ENCODE data around the gene RNF13. TPM values are rescaled to one million over a fixed set of nuclear protein-coding genes. Genes with fewer than 3 reads are reported as not detected.

RNF13 gene
- total RNA-seq, 1 experiment from 2014 or later = 36.5 TPM

- CTCF ChIA-PET = interaction anchor here (1.7 kb wide), 1 partner anchor 12 kb away, joined by 5 read pairs; no protein-coding TSS in a partner anchor
- no TSS peak for BruUV-seq (replicated peaks)
- no peaks in the 10 kb centered on the region for H3K9me3 Mint-ChIP-seq (ENCODE audit: unreplicated experiment)
- no peak for DNase-seq (ENCODE audit: unreplicated experiment)
- H3K27ac Mint-ChIP-seq (ENCODE audit: low read depth, unreplicated experiment) = no peak overlapping the region
- intact Hi-C loops (cut with micrococcal nuclease) = no loop called here
- no peaks in the 10 kb centered on the region for H3K4me1 Mint-ChIP-seq (ENCODE audit: insufficient read depth, unreplicated experiment)
- H3K36me3 Mint-ChIP-seq (ENCODE audit: insufficient read depth, unreplicated experiment) = peaks cover 13% of the 10 kb centered on the region
- no peak overlapping the region for H3K4me3 Mint-ChIP-seq (ENCODE audit: unreplicated experiment)
- POLR2A ChIA-PET = no interaction called here
- TF ChIP-seq CTCF (IDR thresholded peaks at IDR 0.05; ENCODE audit: unreplicated experiment) = no peak
- no peaks in the 10 kb centered on the region for H3K27me3 Mint-ChIP-seq (ENCODE audit: insufficient read depth, unreplicated experiment)
Observed at GRCh38 chr3:149891621-149892020, 78.6 kb downstream of the RNF13 start.

- no peak for DNase-seq (ENCODE audit: unreplicated experiment)
- ChIA-PET POLR2A (interaction anchor here (0.6 to 1.4 kb wide), 2 partner anchors 12 to 288 kb away, joined by 3 to 4 read pairs; no protein-coding TSS in a partner anchor), CTCF (interaction anchor here (1.7 kb wide), 1 partner anchor 13 kb away, joined by 5 read pairs; no protein-coding TSS in a partner anchor)
- intact Hi-C loops (cut with micrococcal nuclease) = no loop called here
- Mint-ChIP-seq H3K27ac (ENCODE audit: low read depth, unreplicated experiment) (no peak overlapping the region), H3K4me3 (ENCODE audit: unreplicated experiment) (no peak overlapping the region), H3K4me1 (ENCODE audit: insufficient read depth, unreplicated experiment) (no peaks in the 10 kb centered on the region), H3K27me3 (ENCODE audit: insufficient read depth, unreplicated experiment) (no peaks in the 10 kb centered on the region), H3K36me3 (ENCODE audit: insufficient read depth, unreplicated experiment) (peaks cover 13% of the 10 kb centered on the region), H3K9me3 (ENCODE audit: unreplicated experiment) (no peaks in the 10 kb centered on the region)
- BruUV-seq (replicated peaks) = no TSS peak
- no peak for TF ChIP-seq CTCF (IDR thresholded peaks at IDR 0.05; ENCODE audit: unreplicated experiment)
Observed at GRCh38 chr3:149892371-149892770, 79.4 kb downstream of the RNF13 start.

GRCh38 chr3:149894205-149894604 lies 81.2 kb downstream of the RNF13 start:
- POLR2A ChIA-PET = interaction anchor here (1.1 kb wide), 1 partner anchor 80 kb away, joined by 3 read pairs; no protein-coding TSS in a partner anchor
- no peak for TF ChIP-seq CTCF (IDR thresholded peaks at IDR 0.05; ENCODE audit: unreplicated experiment)
- Mint-ChIP-seq H3K27me3 (ENCODE audit: insufficient read depth, unreplicated experiment) (no peaks in the 10 kb centered on the region), H3K4me1 (ENCODE audit: insufficient read depth, unreplicated experiment) (peaks cover 8% of the 10 kb centered on the region), H3K27ac (ENCODE audit: low read depth, unreplicated experiment) (no peak overlapping the region), H3K9me3 (ENCODE audit: unreplicated experiment) (no peaks in the 10 kb centered on the region), H3K4me3 (ENCODE audit: unreplicated experiment) (no peak overlapping the region), H3K36me3 (ENCODE audit: insufficient read depth, unreplicated experiment) (peaks cover 15% of the 10 kb centered on the region)
- CTCF ChIA-PET = interaction anchor here (1.6 kb wide), 1 partner anchor 13 kb away, joined by 6 read pairs; no protein-coding TSS in a partner anchor
- no peak for DNase-seq (ENCODE audit: unreplicated experiment)
- intact Hi-C loops (cut with micrococcal nuclease) = no loop called here
- no TSS peak for BruUV-seq (replicated peaks)

GRCh38 chr3:149895339-149895738 lies 82.3 kb downstream of the RNF13 start:
- peaks cover 7% of the 10 kb centered on the region for H3K36me3 Mint-ChIP-seq (ENCODE audit: insufficient read depth, unreplicated experiment)
- no peak for DNase-seq (ENCODE audit: unreplicated experiment)
- TF ChIP-seq CTCF (IDR thresholded peaks at IDR 0.05; ENCODE audit: unreplicated experiment) = no peak
- no TSS peak for BruUV-seq (replicated peaks)
- no peak overlapping the region for H3K27ac Mint-ChIP-seq (ENCODE audit: low read depth, unreplicated experiment)
- intact Hi-C loops (cut with micrococcal nuclease) = no loop called here
- peaks cover 8% of the 10 kb centered on the region for H3K4me1 Mint-ChIP-seq (ENCODE audit: insufficient read depth, unreplicated experiment)
- ChIA-PET CTCF (interaction anchor here (0.9 to 1.6 kb wide), 2 partner anchors 11 to 129 kb away, joined by 3 to 6 read pairs; no protein-coding TSS in a partner anchor), POLR2A (interaction anchor here (0.9 kb wide), 1 partner anchor 82 kb away, joined by 3 read pairs; no protein-coding TSS in a partner anchor)
- no peak overlapping the region for H3K4me3 Mint-ChIP-seq (ENCODE audit: unreplicated experiment)
- H3K27me3 Mint-ChIP-seq (ENCODE audit: insufficient read depth, unreplicated experiment) = no peaks in the 10 kb centered on the region
- H3K9me3 Mint-ChIP-seq (ENCODE audit: unreplicated experiment) = no peaks in the 10 kb centered on the region

Data from MCF 10A (cell line).